Measurements from ENCODE around the gene GBX1.

Gene GBX1

GRCh38 chr7:151103973-151104372 is 63.5 kb downstream of the GBX1 start:
- no peak for DNase-seq (ENCODE audit: low read depth)
- no peak overlapping the region for H3K4me3 ChIP-seq (ENCODE audit: low read depth, low read length)
- no peak for TF ChIP-seq CTCF (IDR thresholded peaks at IDR 0.05; ENCODE audit: low read depth, low read length, missing control alignments)
- in situ Hi-C loops (cut with HindIII; ENCODE audit: low sequenced_read_pairs), result no loop called here

DNA sequence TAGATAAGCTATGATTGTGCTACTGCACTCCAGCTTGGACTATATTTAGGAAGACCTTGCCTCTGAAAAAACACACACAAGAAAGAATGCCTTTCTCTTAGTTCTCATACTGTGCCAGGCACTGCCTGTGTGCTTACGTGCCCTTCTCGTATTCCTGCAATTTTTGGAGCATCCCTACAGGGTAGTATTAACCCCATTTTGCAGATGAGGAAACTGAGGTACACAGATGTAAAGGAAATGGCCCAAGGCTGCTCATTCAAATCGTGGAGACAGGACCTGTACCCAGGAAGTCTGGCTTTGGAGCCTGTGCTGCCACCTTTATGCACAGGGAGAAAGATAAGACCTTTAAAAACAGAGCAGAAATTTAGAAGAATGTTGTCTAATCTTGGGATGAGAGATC is 64.5 kb downstream of the GBX1 start:
- no peak for TF ChIP-seq CTCF (IDR thresholded peaks at IDR 0.05; ENCODE audit: low read depth, low read length, missing control alignments)
- in situ Hi-C loops (cut with HindIII; ENCODE audit: low sequenced_read_pairs), result no loop called here
- H3K4me3 ChIP-seq (ENCODE audit: low read depth, low read length), result no peak overlapping the region
- DNase-seq (ENCODE audit: low read depth), result no peak

DNA sequence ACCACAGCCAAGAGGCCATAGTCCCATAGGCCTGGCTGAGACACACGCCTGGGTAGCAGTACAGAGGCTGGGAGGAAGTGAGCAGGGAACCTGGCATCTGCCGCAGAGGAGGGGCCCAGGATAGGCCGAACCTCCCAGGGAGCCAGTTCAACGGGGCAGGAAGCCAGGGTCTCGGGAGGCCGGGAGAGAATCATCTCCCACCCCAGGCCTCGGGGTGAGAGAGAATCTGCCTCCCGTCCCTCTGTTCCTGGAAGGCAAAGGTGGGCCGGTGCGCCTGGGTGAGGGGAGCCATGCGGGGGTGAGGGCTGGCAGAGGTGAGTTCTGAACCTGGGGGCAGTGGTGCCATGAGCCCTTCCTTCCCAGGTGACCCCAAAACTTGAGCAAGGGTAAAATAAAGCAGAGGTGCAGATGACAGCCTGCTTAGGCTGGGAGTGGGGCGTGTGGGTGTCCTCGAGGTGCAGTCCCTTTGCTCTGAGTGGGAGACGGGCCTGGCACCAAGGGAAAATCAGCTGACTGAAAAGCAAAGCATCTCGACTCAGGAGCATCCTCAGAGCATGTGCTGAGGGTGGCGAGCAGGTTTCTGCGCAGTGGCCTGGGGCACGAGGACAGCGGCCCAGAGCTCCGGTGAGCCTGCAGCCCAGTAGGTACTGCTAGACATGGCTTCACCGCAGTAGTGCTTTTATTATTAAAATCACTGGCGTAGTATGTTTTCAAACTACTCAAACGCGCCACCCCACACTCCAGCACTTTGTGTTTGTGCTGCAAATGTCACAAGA is 65.7 kb downstream of the GBX1 start:
- in situ Hi-C loops (cut with HindIII; ENCODE audit: low sequenced_read_pairs), result no loop called here

GRCh38 chr7:151100921-151101320 is 66.6 kb downstream of the GBX1 start:
- in situ Hi-C loops (cut with HindIII; ENCODE audit: low sequenced_read_pairs), result no loop called here
- no peak for DNase-seq (ENCODE audit: low read depth)
- H3K4me3 ChIP-seq (ENCODE audit: low read depth, low read length), result no peak overlapping the region
- TF ChIP-seq CTCF (IDR thresholded peaks at IDR 0.05; ENCODE audit: low read depth, low read length, missing control alignments), result no peak

More for the DNA sequence above, 65.7 kb downstream of the GBX1 start:
- no peak for DNase-seq (ENCODE audit: low read depth)
- H3K4me3 ChIP-seq (ENCODE audit: low read depth, low read length), result no peak overlapping the region
- TF ChIP-seq CTCF (IDR thresholded peaks at IDR 0.05; ENCODE audit: low read depth, low read length, missing control alignments), result no peak

- in situ Hi-C loops (cut with HindIII; ENCODE audit: low sequenced_read_pairs), result no loop called here
Observed at GRCh38 chr7:151099486-151100211, 67.8 kb downstream of the GBX1 start.

More at GRCh38 chr7:151099486-151100211, 67.8 kb downstream of the GBX1 start:
- no peak for DNase-seq (ENCODE audit: low read depth)
- no peak overlapping the region for H3K4me3 ChIP-seq (ENCODE audit: low read depth, low read length)
- TF ChIP-seq CTCF (IDR thresholded peaks at IDR 0.05; ENCODE audit: low read depth, low read length, missing control alignments), result no peak

Data from astrocyte of the cerebellum (primary cell).